ENCODE results near the gene CDADC1. TPM values are rescaled to one million over a fixed set of nuclear protein-coding genes. Genes with fewer than 3 reads are reported as not detected.
"Not testable (repeated sequence)": the region's sequence is repeated elsewhere in the genome, so short reads cannot be mapped to it uniquely, and the experiment has no call there.

The CDADC1 gene
- polyA plus RNA-seq, 10 donors = 7.0 to 11.1 (median 8.8) TPM

DNA sequence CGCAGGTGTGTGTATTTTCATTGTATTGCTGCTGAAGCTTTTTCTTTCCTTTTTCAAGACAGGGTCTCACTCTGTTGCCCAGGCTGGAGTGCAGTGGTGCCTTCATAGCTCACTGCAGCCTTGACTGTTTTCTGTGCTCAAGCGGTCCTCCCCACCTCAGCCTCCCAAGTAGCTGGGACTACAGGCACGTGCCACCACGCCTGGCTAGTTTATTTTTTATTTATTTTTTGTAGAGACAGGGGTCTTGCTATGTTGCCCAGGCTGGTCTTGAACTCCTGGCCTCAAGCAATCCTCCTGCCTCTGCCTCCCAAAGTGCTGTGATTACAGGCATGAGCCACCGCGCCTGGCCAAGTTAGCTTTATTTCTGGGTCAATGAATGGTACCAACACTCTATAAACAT is 47.0 kb downstream of the CDADC1 start:
- DNase-seq = not testable (repeated sequence)

- DNase-seq = peak in 1 of 3 donors; percentile 63
Observed at GRCh38 chr13:49295244-49295643, 47.5 kb downstream of the CDADC1 start.

DNA sequence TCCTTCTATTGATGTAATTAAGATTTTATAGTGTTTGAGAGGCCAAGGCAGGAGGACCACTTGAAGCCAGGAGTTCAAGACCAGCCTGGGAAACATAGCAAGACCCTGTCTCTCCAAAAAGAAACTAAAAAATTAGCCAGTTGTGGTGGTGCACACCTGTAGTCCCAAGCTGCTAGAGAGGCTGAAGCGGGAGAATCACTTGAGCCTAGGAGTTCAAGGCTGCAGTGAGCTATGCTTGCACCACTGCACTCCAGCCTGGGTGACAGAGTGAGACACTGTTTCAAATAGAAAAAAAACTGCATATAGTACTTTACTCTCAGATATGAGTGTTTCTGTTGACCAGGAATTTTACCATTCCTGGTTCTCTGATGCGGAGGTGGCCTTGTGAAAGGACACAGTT is 48.9 kb downstream of the CDADC1 start:
- DNase-seq = no peak

- no peak for DNase-seq
Observed at GRCh38 chr13:49297338-49297737, 49.6 kb downstream of the CDADC1 start.

- peak in 1 of 3 donors; percentile 57 for DNase-seq
Observed at GRCh38 chr13:49298416-49298815, 50.7 kb downstream of the CDADC1 start.

- DNase-seq = peak in 1 of 3 donors; percentile 28
Observed at GRCh38 chr13:49298903-49299605, 51.3 kb downstream of the CDADC1 start.

GRCh38 chr13:49300276-49300675 is 52.6 kb downstream of the CDADC1 start:
- DNase-seq = peak in 2 of 3 donors; percentile 64 to 84

DNA sequence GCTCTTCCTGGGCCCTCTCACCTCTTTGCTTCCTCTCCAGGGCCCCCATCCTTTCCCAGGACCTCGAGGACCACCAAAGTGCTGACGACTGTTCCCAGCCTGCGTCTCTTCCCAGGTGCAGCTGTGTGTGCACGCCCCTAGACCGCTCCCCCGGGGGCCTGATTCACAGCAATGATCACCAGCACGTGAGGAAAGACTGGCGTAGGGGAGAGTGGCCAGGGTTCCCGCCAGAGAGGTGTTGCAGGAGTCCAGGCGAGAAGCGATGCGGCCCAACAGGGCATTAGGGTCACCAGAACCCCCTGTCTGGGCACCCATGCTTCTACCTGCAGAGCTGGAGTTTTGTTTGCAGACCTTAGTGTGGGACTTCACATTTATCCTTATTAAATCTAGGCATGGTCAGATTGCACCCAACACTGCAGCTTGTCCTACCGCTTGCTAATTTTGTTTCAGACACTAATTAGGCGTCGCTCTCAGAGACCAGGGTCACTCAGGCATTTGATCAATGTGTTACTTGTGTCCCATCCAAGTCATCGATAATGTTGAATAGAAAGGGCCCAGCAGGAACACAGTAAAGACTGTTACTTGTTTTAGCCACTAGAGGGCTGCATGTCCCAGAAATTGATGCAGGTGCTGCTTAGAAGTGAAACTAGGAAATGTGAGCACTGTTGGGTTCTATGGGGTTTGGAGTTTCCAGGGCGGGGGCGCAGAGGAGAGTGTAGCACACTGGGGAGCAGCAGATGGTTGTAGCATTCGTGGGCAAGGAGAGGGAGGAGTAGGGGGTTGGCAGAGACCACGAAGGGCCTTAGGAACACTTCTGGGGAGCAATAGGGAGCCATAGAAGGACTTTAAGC is 53.2 kb downstream of the CDADC1 start:
- DNase-seq = peak; percentile 68 to 90 (median 73)

GRCh38 chr13:49302222-49302621 is 54.5 kb downstream of the CDADC1 start:
- no peak for DNase-seq

DNA sequence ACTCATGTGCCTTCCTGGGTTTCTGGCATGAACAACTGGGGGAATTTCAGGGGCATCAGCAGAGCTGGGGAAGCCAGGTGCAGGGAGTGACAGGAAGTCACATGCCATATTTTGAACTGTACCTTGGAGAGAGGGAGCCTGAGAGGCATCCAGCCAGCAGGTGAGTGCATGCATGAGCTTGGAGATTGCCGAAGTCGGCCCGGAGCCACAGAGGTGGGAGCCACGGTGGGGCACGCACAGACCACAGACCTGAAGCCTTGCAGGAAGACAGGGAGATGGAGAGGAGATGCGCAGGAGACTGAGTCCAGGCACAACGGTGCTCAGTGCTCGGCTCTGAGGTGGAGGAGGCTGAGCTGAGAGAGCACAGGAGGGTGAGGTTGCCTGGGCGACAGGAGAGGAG is 55.1 kb downstream of the CDADC1 start:
- no peak for DNase-seq

GRCh38 chr13:49303533-49304252 is 56.0 kb downstream of the CDADC1 start:
- no peak for DNase-seq

DNA sequence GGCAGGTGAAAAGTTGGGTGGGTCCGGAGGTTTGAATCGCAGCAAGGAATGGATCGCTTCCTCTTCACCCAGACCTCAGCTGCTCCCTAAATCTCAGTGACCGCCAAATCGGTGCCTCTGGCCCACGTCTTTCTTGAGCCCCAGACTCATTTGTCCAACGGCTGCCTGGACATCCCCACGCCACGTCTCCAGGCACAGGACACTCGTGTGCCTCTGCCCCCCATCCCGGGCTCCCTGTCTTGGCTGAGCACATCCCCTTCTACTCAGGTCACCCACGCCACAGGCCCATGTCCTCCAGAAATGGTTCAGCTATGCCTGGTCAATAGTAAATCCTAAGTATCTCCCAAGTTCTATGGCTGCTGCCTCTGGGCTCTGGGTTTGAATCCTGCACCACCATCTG is 56.6 kb downstream of the CDADC1 start:
- DNase-seq = no peak

- no peak for DNase-seq
Observed at GRCh38 chr13:49304763-49305700, 57.3 kb downstream of the CDADC1 start.

GRCh38 chr13:49305792-49306425 is 58.2 kb downstream of the CDADC1 start:
- DNase-seq = peak in 1 of 3 donors; percentile 44

DNA sequence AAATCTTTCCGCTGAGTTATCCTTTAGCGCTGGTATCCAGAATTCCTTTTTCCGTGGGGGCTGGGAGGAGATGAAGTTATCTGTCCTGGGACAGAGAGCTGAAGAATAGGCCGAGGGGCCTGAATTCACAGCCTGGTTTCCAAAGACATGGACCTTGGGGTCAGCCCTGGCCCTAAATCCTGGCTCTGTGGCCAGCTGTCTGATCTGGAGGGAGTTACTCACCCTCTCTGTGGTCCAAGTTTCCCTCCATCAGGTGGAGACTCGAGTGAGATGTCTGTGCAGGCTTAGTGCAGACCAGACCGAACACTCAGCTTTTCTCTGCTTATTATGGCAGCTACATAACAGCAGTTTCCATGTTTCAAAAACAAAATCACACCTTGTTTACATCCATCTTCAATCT is 59.6 kb downstream of the CDADC1 start:
- DNase-seq = peak in 2 of 3 donors; percentile 38 to 70

GRCh38 chr13:49308097-49308875 is 60.6 kb downstream of the CDADC1 start:
- peak; percentile 69 to 94 (median 88) for DNase-seq

- DNase-seq = no peak
Observed at GRCh38 chr13:49308921-49309408, 61.2 kb downstream of the CDADC1 start.

DNA sequence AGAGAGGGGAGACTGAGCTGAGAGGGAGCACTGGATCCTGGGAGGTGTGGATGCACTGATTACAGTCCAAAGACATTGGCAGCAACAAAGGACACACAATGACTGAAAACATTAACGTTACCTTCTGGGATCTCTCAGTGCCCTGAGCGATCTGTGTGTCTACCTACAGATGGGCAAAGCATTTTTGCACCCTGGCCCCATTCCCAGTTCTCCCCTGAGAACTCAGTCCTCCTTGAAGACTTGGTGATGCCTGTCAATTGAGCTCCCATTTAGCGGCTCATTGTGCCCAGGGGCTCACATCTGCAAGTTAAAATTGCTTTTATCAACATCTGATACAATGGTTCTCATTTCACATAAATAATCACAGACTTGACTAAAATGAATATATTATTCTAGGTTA is 62.5 kb downstream of the CDADC1 start:
- DNase-seq = no peak

- DNase-seq = no peak
Observed at GRCh38 chr13:49311816-49312215, 64.1 kb downstream of the CDADC1 start.
